ENCODE measurements around the gene GMIP. TPM values are rescaled to one million over a fixed set of nuclear protein-coding genes. Genes with fewer than 3 reads are reported as not detected.

GMIP gene
- total RNA-seq, 1 donor from 2014 or later, result 18.5 TPM

DNA sequence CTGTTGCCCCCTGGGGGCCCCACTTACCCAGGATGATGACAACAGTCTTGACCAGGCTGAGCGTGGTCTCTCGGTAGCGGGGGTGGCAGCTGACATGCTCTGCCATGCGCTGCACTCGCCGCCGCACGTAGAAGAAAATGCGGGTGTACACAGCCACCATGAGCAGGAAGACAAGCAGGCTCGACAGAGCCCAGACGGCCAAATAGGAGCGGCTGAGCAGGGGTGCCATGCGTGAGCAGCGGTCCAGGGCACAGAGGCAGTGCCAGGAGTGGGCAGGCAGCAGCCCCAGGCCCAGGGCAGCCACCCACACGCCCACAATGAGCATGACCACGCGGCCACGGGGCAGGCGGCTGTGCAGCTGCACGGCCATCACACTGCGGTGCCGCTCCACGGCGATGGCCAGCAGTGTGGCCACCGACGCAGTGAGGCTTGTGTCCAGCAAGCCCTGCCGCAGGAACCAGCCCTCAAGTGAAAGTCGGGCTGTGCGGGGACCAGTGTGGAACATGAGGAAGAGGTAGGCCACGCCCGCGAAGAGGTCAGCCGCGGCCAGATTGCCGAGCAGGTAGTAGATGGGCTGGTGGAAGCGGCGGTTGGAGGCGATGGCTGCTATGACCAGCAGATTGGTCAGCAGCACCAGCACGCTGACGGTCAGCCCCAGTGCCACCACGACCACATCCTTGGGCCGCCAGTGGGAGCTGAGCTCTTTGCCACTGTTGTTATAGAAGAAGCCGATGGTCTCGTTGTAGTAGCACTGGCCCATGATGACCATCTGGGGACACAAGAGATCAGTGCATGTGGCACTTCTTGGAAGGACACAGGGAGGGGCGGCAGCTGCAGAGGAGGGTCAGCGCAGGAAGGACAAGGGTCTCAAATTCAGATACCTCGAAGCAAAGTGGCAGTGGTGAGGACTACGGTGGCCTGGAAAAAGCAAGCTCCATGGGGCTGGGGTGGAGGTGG lies 16.7 kb downstream of the GMIP start:
- no peak for DNase-seq (ENCODE audit: low spot score)
- TF ChIP-seq, protein P1, sequence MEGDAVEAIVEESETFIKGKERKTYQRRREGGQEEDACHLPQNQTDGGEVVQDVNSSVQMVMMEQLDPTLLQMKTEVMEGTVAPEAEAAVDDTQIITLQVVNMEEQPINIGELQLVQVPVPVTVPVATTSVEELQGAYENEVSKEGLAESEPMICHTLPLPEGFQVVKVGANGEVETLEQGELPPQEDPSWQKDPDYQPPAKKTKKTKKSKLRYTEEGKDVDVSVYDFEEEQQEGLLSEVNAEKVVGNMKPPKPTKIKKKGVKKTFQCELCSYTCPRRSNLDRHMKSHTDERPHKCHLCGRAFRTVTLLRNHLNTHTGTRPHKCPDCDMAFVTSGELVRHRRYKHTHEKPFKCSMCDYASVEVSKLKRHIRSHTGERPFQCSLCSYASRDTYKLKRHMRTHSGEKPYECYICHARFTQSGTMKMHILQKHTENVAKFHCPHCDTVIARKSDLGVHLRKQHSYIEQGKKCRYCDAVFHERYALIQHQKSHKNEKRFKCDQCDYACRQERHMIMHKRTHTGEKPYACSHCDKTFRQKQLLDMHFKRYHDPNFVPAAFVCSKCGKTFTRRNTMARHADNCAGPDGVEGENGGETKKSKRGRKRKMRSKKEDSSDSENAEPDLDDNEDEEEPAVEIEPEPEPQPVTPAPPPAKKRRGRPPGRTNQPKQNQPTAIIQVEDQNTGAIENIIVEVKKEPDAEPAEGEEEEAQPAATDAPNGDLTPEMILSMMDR (IDR thresholded peaks at IDR 0.05; ENCODE audit: unreplicated experiment), result no peak
- Mint-ChIP-seq H3K9me3 (ENCODE audit: unreplicated experiment) (no peaks in the 10 kb centered on the region), H3K27me3 (ENCODE audit: unreplicated experiment) (peaks cover 20% of the 10 kb centered on the region), H3K4me3 (ENCODE audit: unreplicated experiment) (peak overlapping the region; percentile 92), H3K36me3 (ENCODE audit: low read depth, unreplicated experiment) (peaks cover 14% of the 10 kb centered on the region), H3K4me1 (ENCODE audit: unreplicated experiment) (peaks cover 5% of the 10 kb centered on the region), H3K27ac (ENCODE audit: unreplicated experiment) (peak overlapping the region; percentile 27)

DNA sequence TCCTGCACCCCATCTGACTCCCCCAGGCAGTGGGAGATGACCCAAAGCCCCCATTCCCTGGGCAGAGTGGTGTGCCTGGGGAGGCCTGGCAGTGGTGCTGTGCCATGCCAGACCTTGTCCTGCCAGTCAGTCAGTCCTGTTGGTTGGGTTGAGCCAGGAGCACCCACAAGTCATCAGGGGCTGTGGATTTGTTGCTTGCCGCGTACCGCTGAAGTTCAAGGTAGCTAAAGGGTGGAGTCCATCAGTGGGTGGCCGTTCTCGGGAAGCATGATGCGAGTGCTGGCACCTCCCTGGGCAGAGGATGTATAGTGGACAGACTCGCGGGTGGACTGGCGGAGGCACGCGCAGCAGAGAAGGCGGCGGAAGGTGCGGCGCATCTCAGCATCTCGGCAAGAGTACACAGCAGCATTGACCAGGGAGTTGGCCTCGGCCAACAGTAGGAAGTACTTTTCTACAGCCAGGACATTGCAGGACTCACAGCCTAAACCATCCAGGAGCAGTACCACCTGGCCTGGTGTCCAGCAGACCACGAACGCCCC lies 19.4 kb downstream of the GMIP start:
- Mint-ChIP-seq H3K27ac (ENCODE audit: unreplicated experiment) (no peak overlapping the region), H3K4me1 (ENCODE audit: unreplicated experiment) (peaks cover 5% of the 10 kb centered on the region), H3K4me3 (ENCODE audit: unreplicated experiment) (no peak overlapping the region), H3K9me3 (ENCODE audit: unreplicated experiment) (no peaks in the 10 kb centered on the region), H3K36me3 (ENCODE audit: low read depth, unreplicated experiment) (peaks cover 8% of the 10 kb centered on the region), H3K27me3 (ENCODE audit: unreplicated experiment) (peaks cover 21% of the 10 kb centered on the region)
- no peak for DNase-seq (ENCODE audit: low spot score)
- TF ChIP-seq, protein P1 (IDR thresholded peaks at IDR 0.05; ENCODE audit: unreplicated experiment), result no peak

GRCh38 chr19:19623383-19623782 lies 20.1 kb downstream of the GMIP start:
- Mint-ChIP-seq H3K4me3 (ENCODE audit: unreplicated experiment) (no peak overlapping the region), H3K27ac (ENCODE audit: unreplicated experiment) (peak overlapping the region; percentile 9), H3K4me1 (ENCODE audit: unreplicated experiment) (peaks cover 5% of the 10 kb centered on the region), H3K9me3 (ENCODE audit: unreplicated experiment) (no peaks in the 10 kb centered on the region), H3K36me3 (ENCODE audit: low read depth, unreplicated experiment) (peaks cover 8% of the 10 kb centered on the region), H3K27me3 (ENCODE audit: unreplicated experiment) (peaks cover 21% of the 10 kb centered on the region)
- DNase-seq (ENCODE audit: low spot score), result no peak
- TF ChIP-seq, protein P1 (IDR thresholded peaks at IDR 0.05; ENCODE audit: unreplicated experiment), result no peak

- H3K4me1 Mint-ChIP-seq (ENCODE audit: unreplicated experiment), result peaks cover 2% of the 10 kb centered on the region
- H3K36me3 Mint-ChIP-seq (ENCODE audit: low read depth, unreplicated experiment), result peaks cover 10% of the 10 kb centered on the region
- H3K27me3 Mint-ChIP-seq (ENCODE audit: unreplicated experiment), result peaks cover 22% of the 10 kb centered on the region
These were observed 23.6 kb downstream of the GMIP start for GRCh38 chr19:19619849-19620210.

More at GRCh38 chr19:19619849-19620210, 23.6 kb downstream of the GMIP start:
- Mint-ChIP-seq H3K9me3 (ENCODE audit: unreplicated experiment) (no peaks in the 10 kb centered on the region), H3K4me3 (ENCODE audit: unreplicated experiment) (no peak overlapping the region), H3K27ac (ENCODE audit: unreplicated experiment) (no peak overlapping the region)
- TF ChIP-seq, protein P1 (IDR thresholded peaks at IDR 0.05; ENCODE audit: unreplicated experiment), result no peak
- DNase-seq (ENCODE audit: low spot score), result no peak
